Measurements from ENCODE around the gene FBRS.

FBRS gene

GRCh38 chr16:30715750-30716445, 57.7 kb downstream of the FBRS start:
- H4K20me1 ChIP-seq (ENCODE audit: control insufficient read depth, insufficient read depth, low read depth, low read length): peaks cover 3% of the 10 kb centered on the region; the same call in 1 of the 2 replicates
- no peaks in the 10 kb centered on the region; the same call in none of the 2 replicates for H3F3A ChIP-seq (ENCODE audit: control insufficient read depth, insufficient read depth)
- H3K36me3 ChIP-seq (ENCODE audit: control insufficient read depth, low read length): peaks cover 88% of the 10 kb centered on the region
- H3K79me2 ChIP-seq (ENCODE audit: control insufficient read depth, low read length): peaks cover 46% of the 10 kb centered on the region
- H3K4me1 ChIP-seq (ENCODE audit: control insufficient read depth, low read length): no peaks in the 10 kb centered on the region
- H3K9me2 ChIP-seq (replicated peaks; ENCODE audit: control insufficient read depth, low read length): no peaks in the 10 kb centered on the region
- H3K27me3 ChIP-seq (ENCODE audit: control insufficient read depth, low read length): no peaks in the 10 kb centered on the region
- no peak overlapping the region for H3K4me2 ChIP-seq (ENCODE audit: low read length)
- H3K27ac ChIP-seq (ENCODE audit: low read depth, low read length): no peak overlapping the region
- H3K4me3 ChIP-seq (ENCODE audit: low read length): no peak overlapping the region
- TF ChIP-seq CTCF (IDR thresholded peaks at IDR 0.05; ENCODE audit: low read depth, low read length, poor library complexity, severe bottlenecking): no peak
- TF ChIP-seq EZH2phosphoT487 (IDR thresholded peaks at IDR 0.05; ENCODE audit: borderline replicate concordance, low read length): no peak
- H3K9me3 ChIP-seq (ENCODE audit: control insufficient read depth, insufficient read depth, low read length): no peaks in the 10 kb centered on the region

DNA sequence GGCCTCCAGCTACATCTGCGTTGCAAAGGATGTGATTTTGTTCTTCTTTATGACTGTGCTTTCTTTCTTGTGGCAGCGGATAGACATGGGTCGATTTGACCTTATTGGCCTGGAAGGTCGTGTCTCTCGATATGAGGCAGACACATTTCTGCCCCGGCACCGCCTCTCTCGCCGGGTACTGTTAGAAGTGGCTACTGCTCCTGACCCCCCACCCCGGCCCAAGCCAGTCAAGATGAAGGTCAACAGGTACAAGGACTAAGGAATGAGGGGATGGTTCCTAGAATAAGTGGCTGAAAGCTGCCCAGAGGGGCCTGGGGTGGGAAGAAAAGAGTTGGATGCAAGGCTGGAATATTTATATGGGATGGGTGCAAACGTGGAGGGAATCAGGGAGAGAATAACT, 61.9 kb downstream of the FBRS start:
- TF ChIP-seq CTCF (IDR thresholded peaks at IDR 0.05; ENCODE audit: low read depth, low read length, poor library complexity, severe bottlenecking) (no peak), EZH2phosphoT487 (IDR thresholded peaks at IDR 0.05; ENCODE audit: borderline replicate concordance, low read length) (no peak)
- Histone ChIP-seq H3K79me2 (ENCODE audit: control insufficient read depth, low read length) (peaks cover 55% of the 10 kb centered on the region), H3K27ac (ENCODE audit: low read depth, low read length) (no peak overlapping the region), H3K9me3 (ENCODE audit: control insufficient read depth, insufficient read depth, low read length) (no peaks in the 10 kb centered on the region), H3K27me3 (ENCODE audit: control insufficient read depth, low read length) (no peaks in the 10 kb centered on the region), H4K20me1 (ENCODE audit: control insufficient read depth, insufficient read depth, low read depth, low read length) (no peaks in the 10 kb centered on the region), H3K36me3 (ENCODE audit: control insufficient read depth, low read length) (peaks cover 94% of the 10 kb centered on the region), H3F3A (ENCODE audit: control insufficient read depth, insufficient read depth) (no peaks in the 10 kb centered on the region), H3K4me1 (ENCODE audit: control insufficient read depth, low read length) (no peaks in the 10 kb centered on the region), H3K9me2 (replicated peaks; ENCODE audit: control insufficient read depth, low read length) (no peaks in the 10 kb centered on the region), H3K4me2 (ENCODE audit: low read length) (no peak overlapping the region), H3K4me3 (ENCODE audit: low read length) (no peak overlapping the region)
